GM12891 (cell line): ENCODE data around the gene TMEM74B. TPM values are rescaled to one million over a fixed set of nuclear protein-coding genes. Genes with fewer than 3 reads are reported as not detected.
"Not testable (repeated sequence)": the region's sequence is repeated elsewhere in the genome, so short reads cannot be mapped to it uniquely, and the experiment has no call there.

Experiments used
- DNase-seq: peaks from one replicate; pipeline ENCODE4 v3.0.0; 2011; ENCODE audit warnings: low spot score; ENCODE audit not compliant: insufficient read length
- FAIRE-seq: peaks from 2 replicates; lab custom pipeline; 2011; peaks lifted over from hg19 to GRCh38; lab: Jason Lieb, UNC
- PAX5 ChIP-seq: IDR thresholded peaks from 2 replicates; pipeline ENCODE4 v1.6.1; 2011; ENCODE audit warnings: low read length, moderate library complexity, mild to moderate bottlenecking; ENCODE audit not compliant: insufficient read depth, severe bottlenecking
- POLR2A ChIP-seq: IDR thresholded peaks from 2 replicates; pipeline ENCODE4 v1.6.1; 2011; ENCODE audit warnings: low read depth, low read length, control low read depth
- POLR2AphosphoS5 ChIP-seq: IDR thresholded peaks from 2 replicates; pipeline ENCODE4 v1.6.1; 2011; ENCODE audit warnings: low read depth, low read length, control low read depth
- POU2F2 ChIP-seq: IDR thresholded peaks from 2 replicates; pipeline ENCODE4 v1.6.1; 2011; ENCODE audit warnings: low read depth, mild to moderate bottlenecking, control low read depth, low read length, moderate library complexity
- SPI1 ChIP-seq: IDR thresholded peaks from 2 replicates; pipeline ENCODE4 v1.6.1; 2011; ENCODE audit warnings: low read depth, low read length, control low read depth
- TAF1 ChIP-seq: IDR thresholded peaks from 2 replicates; pipeline ENCODE4 v1.6.1; 2011; ENCODE audit warnings: low read depth, low read length, control low read depth
- polyA plus RNA-seq: library from polyadenylated mRNA; unstranded; fragments of >200 nt; gene quantifications from one replicate; pipeline ENCODE4 v1.2.1, GENCODE V29; 2012; ENCODE audit warnings: low read depth, missing spikeins, inconsistent platforms; ENCODE audit not compliant: missing spikeins

Gene TMEM74B
- polyA plus RNA-seq: 0.13 TPM

- DNase-seq: peak; percentile 37
- TF ChIP-seq SPI1 (no peak), POLR2A (no peak), PAX5 (no peak), TAF1 (no peak), POLR2AphosphoS5 (no peak), POU2F2 (no peak)
- FAIRE-seq: no peak
Measured at GRCh38 chr20:1184638-1185315, at the start of gene TMEM74B. Gene TMEM74B (minus strand): TSS chr20:1184981. CDS start chr20:1183801, 1,180 bp downstream.

- TF ChIP-seq PAX5 (no peak), POLR2A (no peak), TAF1 (no peak), POLR2AphosphoS5 (no peak), SPI1 (no peak), POU2F2 (no peak)
- FAIRE-seq: peak; percentile 70
- no peak for DNase-seq
Measured at GRCh38 chr20:1232286-1233111, 47.7 kb upstream of the TMEM74B start.

- TF ChIP-seq POLR2A: no peak
- no peak for TF ChIP-seq POU2F2
- TF ChIP-seq SPI1: no peak
- TF ChIP-seq PAX5: no peak
- no peak for TF ChIP-seq POLR2AphosphoS5
- TF ChIP-seq TAF1: no peak
- FAIRE-seq (no peak), DNase-seq (no peak)
Measured at GRCh38 chr20:1229541-1229940, 44.8 kb upstream of the TMEM74B start.

GRCh38 chr20:1225783-1226654 is 41.2 kb upstream of the TMEM74B start, which contains the start of gene RAD21L1:
Gene RAD21L1 (plus strand): TSS chr20:1226044. CDS start chr20:1228454, 2,410 bp downstream.
- TF ChIP-seq POLR2A: no peak
- TF ChIP-seq POLR2AphosphoS5: no peak
- no peak for TF ChIP-seq TAF1
- no peak for FAIRE-seq
- DNase-seq: peak; percentile 87

GRCh38 chr20:1225263-1225782 is 40.5 kb upstream of the TMEM74B start:
- DNase-seq (no peak), FAIRE-seq (no peak)
- no peak for TF ChIP-seq POLR2A
- TF ChIP-seq TAF1: no peak
- TF ChIP-seq POU2F2: no peak
- no peak for TF ChIP-seq POLR2AphosphoS5
- TF ChIP-seq PAX5: no peak
- TF ChIP-seq SPI1: no peak

- no peak for FAIRE-seq
- no peak for TF ChIP-seq TAF1
- no peak for TF ChIP-seq POLR2AphosphoS5
- no peak for TF ChIP-seq PAX5
- no peak for TF ChIP-seq POLR2A
- no peak for TF ChIP-seq POU2F2
- no peak for TF ChIP-seq SPI1
- no peak for DNase-seq
Measured at GRCh38 chr20:1224205-1224890, 39.6 kb upstream of the TMEM74B start.

- DNase-seq, FAIRE-seq: not testable (repeated sequence)
Measured at GRCh38 chr20:1222750-1223149, 38.0 kb upstream of the TMEM74B start.

GRCh38 chr20:1216527-1217427 is 32.0 kb upstream of the TMEM74B start:
- not testable (repeated sequence) for DNase-seq, FAIRE-seq
